Large intestine (tissue), 3 donors: ENCODE measurements around the gene CA14. TPM values are rescaled to one million over a fixed set of nuclear protein-coding genes. Genes with fewer than 3 reads are reported as not detected.

Experiments
- DNase-seq, 2 donors: peaks; one replicate each; pipeline versions ENCODE4 v3.0.0 to v3.0.0-alpha.2; 2013
- H3K27ac ChIP-seq: one replicate; pipeline ENCODE4 v1.5.1; 2013; ENCODE audit warnings: low read length
- H3K27me3 ChIP-seq: 2 replicates; pipeline ENCODE4 v1.6.1; 2013; ENCODE audit warnings: low read length; ENCODE audit not compliant: control insufficient read depth, insufficient read depth
- H3K36me3 ChIP-seq: 2 replicates; pipeline ENCODE4 v1.6.1; 2013; ENCODE audit warnings: low read length; ENCODE audit not compliant: control insufficient read depth, insufficient read depth
- H3K4me1 ChIP-seq: one replicate; pipeline ENCODE4 v1.6.1; 2013; ENCODE audit warnings: low read length; ENCODE audit not compliant: control insufficient read depth, insufficient read depth
- H3K4me3 ChIP-seq: one replicate; pipeline ENCODE4 v1.5.1; 2013; ENCODE audit warnings: low read length
- H3K9me3 ChIP-seq: one replicate; pipeline ENCODE4 v1.6.1; 2013; ENCODE audit warnings: mild to moderate bottlenecking, low read depth, low read length, moderate library complexity; ENCODE audit not compliant: control insufficient read depth
- WGBS: methylation state at CpG from one replicate; pipeline ENCODE4 v1.1.5; 2013; ENCODE audit warnings: low lambda C conversion rate; ENCODE audit not compliant: insufficient coverage; 5-methylcytosine and 5-hydroxymethylcytosine counted together
- polyA plus RNA-seq: library from polyadenylated mRNA; unstranded; fragments of 120-200 nt; gene quantifications from one replicate; pipeline ENCODE4 v1.2.1, GENCODE V29; 2013

CA14 gene
- polyA plus RNA-seq, 1 donor = 0.81 TPM

GRCh38 chr1:150281221-150281757 is 23.7 kb downstream of the CA14 start:
- WGBS = no CpG with 5 or more reads among the region's 15 CpGs
- peak in 1 of 2 donors; percentile 63 for DNase-seq
- Histone ChIP-seq H3K4me3 (peak overlapping the region; percentile 48), H3K9me3 (no peaks in the 10 kb centered on the region), H3K36me3 (peaks cover 4% of the 10 kb centered on the region), H3K27me3 (peaks cover 5% of the 10 kb centered on the region), H3K4me1 (peaks cover 26% of the 10 kb centered on the region), H3K27ac (peak overlapping the region; percentile 39)

- H3K27me3 ChIP-seq = peaks cover 5% of the 10 kb centered on the region
- H3K27ac ChIP-seq = peak within 1 kb of the TSS; percentile 39
- WGBS = no CpG with 5 or more reads among the region's 46 CpGs
- H3K9me3 ChIP-seq = no peaks in the 10 kb centered on the region
- H3K36me3 ChIP-seq = peaks cover 9% of the 10 kb centered on the region
- peak; percentile 97 for DNase-seq
- peak within 1 kb of the TSS; percentile 48 for H3K4me3 ChIP-seq
- H3K4me1 ChIP-seq = peaks cover 26% of the 10 kb centered on the region
Measured at GRCh38 chr1:150281758-150282557, 24.4 kb downstream of the CA14 start, which contains the start of gene CIART. CIART (plus strand) TSS chr1:150282554; CDS start chr1:150283268, 714 bp downstream.

GRCh38 chr1:150282558-150282958 is 25.0 kb downstream of the CA14 start:
- Histone ChIP-seq H3K27ac (peak overlapping the region; percentile 3), H3K4me3 (peak overlapping the region; percentile 48), H3K4me1 (peaks cover 26% of the 10 kb centered on the region), H3K27me3 (peaks cover 5% of the 10 kb centered on the region), H3K9me3 (no peaks in the 10 kb centered on the region), H3K36me3 (peaks cover 9% of the 10 kb centered on the region)
- no peak for DNase-seq
- WGBS = no CpG with 5 or more reads among the region's 21 CpGs

- Histone ChIP-seq H3K4me3 (peak overlapping the region; percentile 48), H3K4me1 (peaks cover 26% of the 10 kb centered on the region), H3K36me3 (peaks cover 9% of the 10 kb centered on the region), H3K27ac (no peak overlapping the region), H3K27me3 (peaks cover 5% of the 10 kb centered on the region), H3K9me3 (no peaks in the 10 kb centered on the region)
- WGBS = no CpG with 5 or more reads among the region's 12 CpGs
- no peak for DNase-seq
Measured at GRCh38 chr1:150283260-150283659, 25.7 kb downstream of the CA14 start.

GRCh38 chr1:150288382-150288781 is 30.8 kb downstream of the CA14 start:
- no peaks in the 10 kb centered on the region for H3K9me3 ChIP-seq
- no peak overlapping the region for H3K4me3 ChIP-seq
- H3K36me3 ChIP-seq = peaks cover 4% of the 10 kb centered on the region
- no peak overlapping the region for H3K27ac ChIP-seq
- WGBS = no CpG with 5 or more reads among the region's 1 CpG
- DNase-seq = no peak
- no peaks in the 10 kb centered on the region for H3K27me3 ChIP-seq
- peaks cover 2% of the 10 kb centered on the region for H3K4me1 ChIP-seq

- no peak overlapping the region for H3K27ac ChIP-seq
- H3K27me3 ChIP-seq = no peaks in the 10 kb centered on the region
- no peaks in the 10 kb centered on the region for H3K9me3 ChIP-seq
- no peak overlapping the region for H3K4me3 ChIP-seq
- WGBS = no CpG with 5 or more reads among the region's 4 CpGs
- no peak for DNase-seq
- peaks cover 4% of the 10 kb centered on the region for H3K36me3 ChIP-seq
- peaks cover 2% of the 10 kb centered on the region for H3K4me1 ChIP-seq
Measured at GRCh38 chr1:150288822-150289221, 31.2 kb downstream of the CA14 start.

GRCh38 chr1:150293433-150294253 is 36.1 kb downstream of the CA14 start, which contains the start of gene MRPS21:
MRPS21 (plus strand) TSS chr1:150293861; CDS start chr1:150294367, 506 bp downstream.
- no CpG with 5 or more reads among the region's 43 CpGs for WGBS

GRCh38 chr1:150295476-150295875 is 37.9 kb downstream of the CA14 start:
- H3K4me3 ChIP-seq = no peak overlapping the region
- no peaks in the 10 kb centered on the region for H3K9me3 ChIP-seq
- WGBS = 100% methylated on average over 2 of the region's 2 CpGs
- peaks cover 16% of the 10 kb centered on the region for H3K36me3 ChIP-seq
- no peak overlapping the region for H3K27ac ChIP-seq
- H3K4me1 ChIP-seq = peaks cover 8% of the 10 kb centered on the region
- H3K27me3 ChIP-seq = no peaks in the 10 kb centered on the region
- DNase-seq = no peak

More at GRCh38 chr1:150293433-150294253, 36.1 kb downstream of the CA14 start, which contains the start of gene MRPS21:
- peak; percentile 93 to 97 for DNase-seq
- H3K9me3 ChIP-seq = no peaks in the 10 kb centered on the region
- peaks cover 8% of the 10 kb centered on the region for H3K36me3 ChIP-seq
- H3K4me1 ChIP-seq = peaks cover 8% of the 10 kb centered on the region
- H3K27me3 ChIP-seq = no peaks in the 10 kb centered on the region
- H3K27ac ChIP-seq = peak within 1 kb of the TSS; percentile 74
- peak within 1 kb of the TSS; percentile 90 for H3K4me3 ChIP-seq

- DNase-seq = no peak
- H3K4me1 ChIP-seq = peaks cover 1% of the 10 kb centered on the region
- WGBS = no CpG with 5 or more reads among the region's 3 CpGs
- H3K27me3 ChIP-seq = no peaks in the 10 kb centered on the region
- H3K36me3 ChIP-seq = peaks cover 39% of the 10 kb centered on the region
- H3K27ac ChIP-seq = no peak overlapping the region
- H3K4me3 ChIP-seq = no peak overlapping the region
- H3K9me3 ChIP-seq = no peaks in the 10 kb centered on the region
Measured at GRCh38 chr1:150299716-150300115, 42.1 kb downstream of the CA14 start.

GRCh38 chr1:150302338-150302737 is 44.8 kb downstream of the CA14 start:
- DNase-seq = no peak
- Histone ChIP-seq H3K4me3 (no peak overlapping the region), H3K27me3 (no peaks in the 10 kb centered on the region), H3K27ac (no peak overlapping the region), H3K36me3 (peaks cover 34% of the 10 kb centered on the region), H3K4me1 (no peaks in the 10 kb centered on the region), H3K9me3 (no peaks in the 10 kb centered on the region)
- WGBS = no CpG with 5 or more reads among the region's 6 CpGs
